Activated CD8-positive, alpha-beta T cell treated with anti-CD3 and anti-CD28 coated beads for 36 hours (primary cell): Measurements from ENCODE around the gene CA10. TPM values are rescaled to one million over a fixed set of nuclear protein-coding genes. Genes with fewer than 3 reads are reported as not detected.

Source experiments
- ATAC-seq: fragments of 200-7000 bp; cut with Tn5 transposase; one replicate; pipeline ENCODE4 v1.10.0; 2021; ENCODE audit warnings: mild to moderate bottlenecking, moderate library complexity
- CTCF ChIA-PET: fragments of 350-600 bp; sonication (Branson Sonifier 250); formaldehyde crosslinking; loops from one replicate; lab custom pipeline; 2021; ENCODE audit warnings: antibody characterized with exemption; lab: Charles Lee
- POLR2A ChIA-PET: fragments of 350-600 bp; sonication (Branson Sonifier 250); formaldehyde crosslinking; loops from one replicate; lab custom pipeline; 2021; ENCODE audit warnings: antibody characterized with exemption; lab: Charles Lee
- DNase-seq: peaks from one replicate; pipeline ENCODE4 v3.0.0-alpha.2; 2020
- H3K27ac Mint-ChIP-seq: one replicate; pipeline ENCODE4 v1.8.0; 2021; ENCODE audit warnings: mild to moderate bottlenecking, mixed read lengths
- H3K27me3 Mint-ChIP-seq: one replicate; pipeline ENCODE4 v1.8.0; 2021; ENCODE audit warnings: mixed read lengths
- H3K36me3 Mint-ChIP-seq: one replicate; pipeline ENCODE4 v1.8.0; 2021; ENCODE audit warnings: low read depth, mixed read lengths
- H3K4me1 Mint-ChIP-seq: one replicate; pipeline ENCODE4 v1.8.0; 2021; ENCODE audit warnings: low read depth, mixed read lengths
- H3K4me3 Mint-ChIP-seq: one replicate; pipeline ENCODE4 v1.8.0; 2021; ENCODE audit warnings: mild to moderate bottlenecking, moderate library complexity, mixed read lengths
- H3K9me3 Mint-ChIP-seq: one replicate; pipeline ENCODE4 v1.8.0; 2021; ENCODE audit warnings: mixed read lengths
- intact Hi-C: fragments of 100-400 bp; cut with micrococcal nuclease; formaldehyde crosslinking; loops from one replicate; pipeline ENCODE4 v1.10.0; 2022
- total RNA-seq, 2 experiments: library from RNA; stranded (reverse); gene quantifications; one replicate each; pipeline ENCODE4 v1.2.3, GENCODE V29; 2021
- TF ChIP-seq, protein P1 (sequence below): fragments of 200-600 bp; IDR thresholded peaks from one replicate; pipeline ENCODE4 v1.8.0; 2022; ENCODE audit warnings: antibody characterized with exemption, mild to moderate bottlenecking

The CA10 gene
- total RNA-seq, 2 experiments from 2014 or later: not detected

DNA sequence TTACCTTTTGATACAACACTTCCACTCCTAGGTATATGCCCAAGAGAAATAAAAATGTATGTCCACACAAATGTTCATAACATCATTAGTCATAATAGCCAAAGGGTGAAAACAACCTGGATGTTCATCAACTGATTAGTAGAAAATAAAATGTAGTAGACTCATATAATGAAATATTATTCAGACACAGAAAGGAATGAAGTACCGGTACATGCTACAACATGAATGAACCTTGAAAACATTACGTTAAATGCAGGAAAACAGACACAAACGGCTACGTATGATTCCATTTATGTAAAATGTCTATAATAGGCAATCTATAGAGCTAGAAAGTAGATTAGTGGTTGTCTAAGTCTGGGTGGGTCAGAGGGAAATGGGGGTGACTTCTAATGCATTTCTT is 358.5 kb downstream of the CA10 start:
- DNase-seq: no peak
- ChIA-PET CTCF (no interaction called here), POLR2A (no interaction called here)
- intact Hi-C loops: no loop called here
- Mint-ChIP-seq H3K4me1 (no peaks in the 10 kb centered on the region), H3K36me3 (no peaks in the 10 kb centered on the region), H3K27me3 (peaks cover 2% of the 10 kb centered on the region), H3K4me3 (no peak overlapping the region), H3K27ac (no peak overlapping the region), H3K9me3 (no peaks in the 10 kb centered on the region)
- TF ChIP-seq, protein P1, sequence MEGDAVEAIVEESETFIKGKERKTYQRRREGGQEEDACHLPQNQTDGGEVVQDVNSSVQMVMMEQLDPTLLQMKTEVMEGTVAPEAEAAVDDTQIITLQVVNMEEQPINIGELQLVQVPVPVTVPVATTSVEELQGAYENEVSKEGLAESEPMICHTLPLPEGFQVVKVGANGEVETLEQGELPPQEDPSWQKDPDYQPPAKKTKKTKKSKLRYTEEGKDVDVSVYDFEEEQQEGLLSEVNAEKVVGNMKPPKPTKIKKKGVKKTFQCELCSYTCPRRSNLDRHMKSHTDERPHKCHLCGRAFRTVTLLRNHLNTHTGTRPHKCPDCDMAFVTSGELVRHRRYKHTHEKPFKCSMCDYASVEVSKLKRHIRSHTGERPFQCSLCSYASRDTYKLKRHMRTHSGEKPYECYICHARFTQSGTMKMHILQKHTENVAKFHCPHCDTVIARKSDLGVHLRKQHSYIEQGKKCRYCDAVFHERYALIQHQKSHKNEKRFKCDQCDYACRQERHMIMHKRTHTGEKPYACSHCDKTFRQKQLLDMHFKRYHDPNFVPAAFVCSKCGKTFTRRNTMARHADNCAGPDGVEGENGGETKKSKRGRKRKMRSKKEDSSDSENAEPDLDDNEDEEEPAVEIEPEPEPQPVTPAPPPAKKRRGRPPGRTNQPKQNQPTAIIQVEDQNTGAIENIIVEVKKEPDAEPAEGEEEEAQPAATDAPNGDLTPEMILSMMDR: no peak
- ATAC-seq: no peak

DNA sequence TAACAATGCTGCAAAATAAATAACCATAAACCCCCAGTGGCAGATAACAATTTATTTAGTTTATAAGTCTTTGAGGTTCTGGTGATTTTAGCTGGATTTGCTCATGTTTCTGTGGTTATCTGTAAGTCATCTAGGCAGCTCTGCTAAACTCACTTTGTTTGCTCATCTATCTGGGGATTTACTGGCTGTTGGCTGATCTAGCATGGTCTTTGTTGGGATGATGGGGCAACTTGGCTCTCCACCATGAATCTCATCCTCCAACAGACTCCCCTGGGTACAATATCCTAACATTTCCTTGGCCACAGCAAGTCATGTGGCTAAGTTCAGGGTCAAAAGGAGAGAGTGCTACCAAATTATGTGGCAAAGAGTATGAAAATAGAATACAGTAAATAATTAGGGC is 359.3 kb downstream of the CA10 start:
- Mint-ChIP-seq H3K9me3 (no peaks in the 10 kb centered on the region), H3K4me1 (no peaks in the 10 kb centered on the region), H3K36me3 (no peaks in the 10 kb centered on the region), H3K4me3 (no peak overlapping the region), H3K27ac (no peak overlapping the region), H3K27me3 (peaks cover 2% of the 10 kb centered on the region)
- intact Hi-C loops: no loop called here
- TF ChIP-seq, protein P1: no peak
- DNase-seq: no peak
- ChIA-PET POLR2A (no interaction called here), CTCF (no interaction called here)
- ATAC-seq: no peak

DNA sequence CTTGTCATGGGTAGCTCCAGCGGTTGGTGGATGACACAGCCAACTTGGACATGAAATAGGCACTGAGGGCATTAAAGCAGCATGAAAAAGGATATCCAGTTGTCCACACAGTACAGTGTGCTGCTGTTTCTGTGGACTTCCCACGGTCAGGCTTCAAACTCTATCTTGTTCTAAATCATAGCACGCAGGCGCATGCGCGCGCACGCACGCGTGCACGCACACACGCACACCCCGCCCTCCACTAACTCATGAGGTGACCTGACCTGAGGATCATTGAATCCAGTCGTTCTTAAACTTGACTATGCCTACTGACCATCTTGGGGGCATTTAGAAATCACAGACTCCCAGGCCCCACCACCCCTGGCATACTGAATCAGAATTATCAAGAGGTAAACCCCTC is 361.4 kb downstream of the CA10 start:
- ChIA-PET CTCF (no interaction called here), POLR2A (no interaction called here)
- Mint-ChIP-seq H3K36me3 (no peaks in the 10 kb centered on the region), H3K27me3 (peaks cover 2% of the 10 kb centered on the region), H3K27ac (no peak overlapping the region), H3K9me3 (no peaks in the 10 kb centered on the region), H3K4me1 (no peaks in the 10 kb centered on the region), H3K4me3 (no peak overlapping the region)
- ATAC-seq: no peak
- TF ChIP-seq, protein P1: no peak
- intact Hi-C loops: no loop called here
- DNase-seq: no peak

DNA sequence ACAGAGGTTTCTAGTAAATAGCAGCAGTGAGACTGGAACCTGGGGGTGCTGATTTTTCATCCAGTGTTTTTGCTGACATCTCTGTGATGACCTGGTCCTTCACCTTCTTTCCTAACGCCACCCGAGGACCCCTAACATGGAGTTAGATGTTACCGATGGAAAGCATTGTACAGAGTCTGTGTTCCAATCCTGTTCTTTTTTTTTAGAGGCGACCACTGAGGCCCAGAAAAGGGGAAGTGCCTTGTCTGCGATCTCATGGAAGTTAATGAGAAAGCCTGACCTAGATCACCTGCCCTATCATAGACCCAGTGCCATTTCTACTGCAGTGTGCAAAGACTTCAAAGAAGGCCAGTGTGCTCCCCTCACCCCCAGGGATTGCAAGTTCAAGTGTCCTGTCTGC is 362.5 kb downstream of the CA10 start:
- H3K4me1 Mint-ChIP-seq: no peaks in the 10 kb centered on the region
- no peaks in the 10 kb centered on the region for H3K36me3 Mint-ChIP-seq
- no peak for DNase-seq
- H3K27me3 Mint-ChIP-seq: peaks cover 2% of the 10 kb centered on the region
- H3K9me3 Mint-ChIP-seq: no peaks in the 10 kb centered on the region
- ChIA-PET POLR2A (no interaction called here), CTCF (no interaction called here)
- intact Hi-C loops: no loop called here
- H3K27ac Mint-ChIP-seq: no peak overlapping the region
- ATAC-seq: no peak
- TF ChIP-seq, protein P1: no peak
- no peak overlapping the region for H3K4me3 Mint-ChIP-seq

DNA sequence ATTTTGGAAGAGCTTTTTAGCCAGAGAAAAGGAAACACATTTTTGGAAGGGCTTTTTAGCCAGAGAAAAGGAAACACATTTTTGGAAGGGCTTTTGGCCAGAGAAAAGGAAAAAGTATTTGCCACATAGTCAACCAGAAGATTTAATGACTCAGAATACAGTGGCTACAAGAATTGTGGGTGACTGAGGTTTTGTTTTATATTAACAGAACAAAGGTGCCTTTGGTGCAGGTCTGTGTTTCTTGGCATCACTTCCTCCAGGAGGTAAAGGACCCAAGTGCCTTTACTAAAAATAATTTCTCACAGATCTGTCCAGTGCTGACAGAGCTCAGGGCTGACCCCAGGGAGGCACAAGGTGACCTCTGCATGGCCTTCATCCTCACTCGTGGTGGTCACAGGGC is 363.1 kb downstream of the CA10 start:
- H3K27ac Mint-ChIP-seq: no peak overlapping the region
- TF ChIP-seq, protein P1: no peak
- no peak for ATAC-seq
- ChIA-PET POLR2A (no interaction called here), CTCF (no interaction called here)
- no peaks in the 10 kb centered on the region for H3K9me3 Mint-ChIP-seq
- no peaks in the 10 kb centered on the region for H3K4me1 Mint-ChIP-seq
- H3K4me3 Mint-ChIP-seq: no peak overlapping the region
- no peak for DNase-seq
- H3K36me3 Mint-ChIP-seq: no peaks in the 10 kb centered on the region
- intact Hi-C loops: no loop called here
- peaks cover 3% of the 10 kb centered on the region for H3K27me3 Mint-ChIP-seq
